Muscle layer of colon (tissue), 2 donors: ENCODE results near the gene PIH1D1.
"Not testable (repeated sequence)": the region's sequence is repeated elsewhere in the genome, so short reads cannot be mapped to it uniquely, and the experiment has no call there.

Experiments
- H3K27ac ChIP-seq: one replicate; pipeline ENCODE4 v1.7.0; 2013; ENCODE audit warnings: low read depth, mild to moderate bottlenecking, low read length, moderate library complexity
- H3K27me3 ChIP-seq, 2 donors: one replicate each; pipeline ENCODE4 v1.7.0; 2013; ENCODE audit warnings: low read length in 2 of 2, mild to moderate bottlenecking in 2 of 2; ENCODE audit not compliant: insufficient read depth in 2 of 2, control insufficient read depth in 1 of 2
- H3K36me3 ChIP-seq: one replicate; pipeline ENCODE4 v1.7.0; 2013; ENCODE audit warnings: mild to moderate bottlenecking, low read length; ENCODE audit not compliant: insufficient read depth
- H3K4me1 ChIP-seq: one replicate; pipeline ENCODE4 v1.7.0; 2013; ENCODE audit warnings: mild to moderate bottlenecking, low read length; ENCODE audit not compliant: insufficient read depth
- H3K4me3 ChIP-seq, 2 donors: one replicate each; pipeline ENCODE4 v1.7.0; 2013; ENCODE audit warnings: low read length in 2 of 2, low read depth in 1 of 2, mild to moderate bottlenecking in 1 of 2, moderate library complexity in 1 of 2
- H3K9ac ChIP-seq: one replicate; pipeline ENCODE4 v1.7.0; 2013; ENCODE audit warnings: low read length
- H3K9me3 ChIP-seq: one replicate; pipeline ENCODE4 v1.7.0; 2013; ENCODE audit warnings: mild to moderate bottlenecking, low read length
- donor health status: abdominal sarcoma.
- donor health status: Adenocarcinoma of cecum.

The PIH1D1 gene

DNA sequence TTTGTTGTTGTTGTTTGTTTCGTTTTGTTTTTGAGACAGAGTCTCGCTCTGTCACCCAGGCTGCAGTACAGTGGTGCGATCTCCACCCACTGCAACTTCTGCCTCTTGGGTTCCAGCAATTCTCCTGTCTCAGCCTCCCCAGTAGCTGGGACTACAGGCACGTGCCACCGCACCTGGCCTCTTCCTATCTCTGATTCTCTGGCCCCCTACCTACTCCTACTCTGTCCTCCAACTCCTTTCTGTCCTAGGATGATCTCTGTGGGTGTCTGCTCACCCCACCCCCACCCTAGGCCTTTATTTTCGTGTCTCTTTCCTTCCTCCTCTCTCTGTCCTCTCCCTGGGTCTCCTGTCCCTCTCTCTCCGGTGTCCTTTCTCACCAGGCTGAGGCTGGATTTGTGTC is 1.2 kb downstream of the PIH1D1 start:
- no peak overlapping the region for H3K9ac ChIP-seq
- peaks cover 12% of the 10 kb centered on the region for H3K4me1 ChIP-seq
- H3K36me3 ChIP-seq = peaks cover 15% of the 10 kb centered on the region
- peak overlapping the region in 1 of 2 donors; percentile 91 for H3K4me3 ChIP-seq
- no peaks in the 10 kb centered on the region for H3K27me3 ChIP-seq
- no peak overlapping the region for H3K27ac ChIP-seq
- no peaks in the 10 kb centered on the region for H3K9me3 ChIP-seq

GRCh38 chr19:49448432-49448786 is 3.2 kb downstream of the PIH1D1 start:
- H3K27me3 ChIP-seq = no peaks in the 10 kb centered on the region
- peaks cover 15% of the 10 kb centered on the region for H3K36me3 ChIP-seq
- H3K27ac ChIP-seq = no peak overlapping the region
- no peak overlapping the region for H3K9ac ChIP-seq
- H3K4me1 ChIP-seq = peaks cover 3% of the 10 kb centered on the region
- H3K9me3 ChIP-seq = no peaks in the 10 kb centered on the region
- no peak overlapping the region for H3K4me3 ChIP-seq

DNA sequence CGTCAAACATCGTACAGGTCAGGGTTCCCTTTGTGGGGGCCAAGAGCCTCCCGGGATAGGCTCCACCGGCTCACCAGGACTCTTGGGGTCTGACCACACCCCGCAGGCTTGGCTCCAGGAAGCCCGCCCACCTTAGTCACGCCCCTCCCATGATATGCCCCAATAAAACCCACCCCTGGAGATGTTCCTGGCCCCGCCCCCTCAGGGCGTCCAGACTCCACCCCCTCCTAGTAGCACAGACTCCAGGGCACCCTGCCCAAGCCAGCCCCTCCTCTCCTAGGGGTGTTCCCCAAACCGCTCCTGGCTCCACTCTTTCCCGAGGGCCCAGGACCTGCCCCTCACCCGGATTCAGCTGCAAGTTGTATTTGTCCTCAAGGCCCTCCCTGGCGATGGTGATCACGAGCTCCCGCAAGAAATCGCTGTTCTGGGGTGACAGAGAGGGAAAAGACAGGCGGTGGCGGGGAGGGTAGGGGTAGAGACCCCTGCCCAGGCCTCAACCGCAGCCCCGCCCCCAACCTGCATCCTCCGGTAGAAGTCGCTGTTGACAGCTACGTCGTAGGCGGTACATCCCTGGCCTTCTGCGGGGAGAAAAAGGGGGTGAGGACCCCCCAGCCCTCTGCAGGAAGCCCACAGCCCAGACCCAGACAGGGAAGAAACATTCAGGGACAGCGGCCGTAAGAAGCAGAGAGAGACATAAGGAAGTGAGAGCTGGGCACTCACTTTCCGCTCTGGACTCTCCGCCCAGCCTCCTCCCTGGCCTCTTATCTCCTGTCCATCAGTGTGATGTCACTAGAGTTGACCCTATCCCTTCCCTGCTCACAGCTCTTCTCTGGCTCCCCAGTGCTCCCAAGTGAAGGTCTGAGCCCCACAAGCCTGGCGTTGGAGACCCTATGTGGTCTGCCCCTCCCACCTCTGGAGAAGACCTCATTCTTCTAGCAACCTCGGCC is 3.9 kb downstream of the PIH1D1 start:
- Histone ChIP-seq H3K9ac (no peak overlapping the region), H3K27me3 (peaks cover 0 to 6% of the 10 kb centered on the region in 2 donors), H3K27ac (no peak overlapping the region), H3K4me3 (no peak overlapping the region), H3K4me1 (peaks cover 3% of the 10 kb centered on the region), H3K36me3 (peaks cover 15% of the 10 kb centered on the region), H3K9me3 (no peaks in the 10 kb centered on the region)

GRCh38 chr19:49445997-49446396 is 5.6 kb downstream of the PIH1D1 start:
- no peak overlapping the region for H3K9ac ChIP-seq
- peaks cover 15% of the 10 kb centered on the region for H3K36me3 ChIP-seq
- H3K4me1 ChIP-seq = peaks cover 3% of the 10 kb centered on the region

GRCh38 chr19:49444100-49444700 is 7.4 kb downstream of the PIH1D1 start:
- peaks cover 17 to 39% of the 10 kb centered on the region in 2 donors for H3K27me3 ChIP-seq
- not testable (repeated sequence) for H3K9me3 ChIP-seq, H3K9ac ChIP-seq, H3K4me1 ChIP-seq, H3K27ac ChIP-seq, H3K4me3 ChIP-seq
- peaks cover 12% of the 10 kb centered on the region for H3K36me3 ChIP-seq

More at GRCh38 chr19:49445997-49446396, 5.6 kb downstream of the PIH1D1 start:
- Histone ChIP-seq H3K27ac (no peak overlapping the region), H3K27me3 (peaks cover 7 to 21% of the 10 kb centered on the region in 2 donors), H3K4me3 (no peak overlapping the region), H3K9me3 (no peaks in the 10 kb centered on the region)

- no peak overlapping the region for H3K9ac ChIP-seq
Observed at GRCh38 chr19:49443366-49444099, 8.1 kb downstream of the PIH1D1 start.

DNA sequence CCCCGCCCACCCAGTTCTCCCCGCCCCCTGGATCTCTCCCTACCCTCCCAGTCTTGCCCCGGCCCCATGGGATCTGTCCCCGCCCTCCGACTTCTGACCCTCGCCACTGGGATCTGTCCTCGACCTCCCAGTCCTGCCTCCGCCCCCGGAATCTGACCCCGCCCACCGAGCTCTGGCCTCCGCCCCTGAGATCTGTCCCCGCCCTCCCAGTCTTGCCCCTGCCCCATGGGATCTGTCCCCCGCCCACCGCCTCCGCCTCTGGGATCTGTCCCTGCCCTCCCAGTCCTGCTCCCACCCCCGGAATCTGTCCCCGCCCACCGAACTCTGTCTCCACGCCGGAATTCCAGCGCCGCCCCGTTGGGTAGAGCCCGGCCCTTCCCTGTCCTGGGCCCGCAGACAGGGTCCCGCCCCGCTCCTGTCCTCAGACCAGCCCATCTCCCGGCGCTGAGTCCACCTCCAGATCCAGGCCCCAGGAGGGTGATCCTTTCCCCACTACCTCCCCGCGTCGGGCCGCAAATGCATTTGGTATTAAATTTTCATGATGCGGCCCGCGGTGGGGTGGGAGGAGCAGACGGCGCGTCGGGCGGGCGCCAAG is 8.7 kb downstream of the PIH1D1 start:
- Histone ChIP-seq H3K9ac (no peak overlapping the region), H3K9me3 (no peaks in the 10 kb centered on the region), H3K27ac (no peak overlapping the region), H3K36me3 (peaks cover 4% of the 10 kb centered on the region), H3K4me1 (no peaks in the 10 kb centered on the region), H3K4me3 (peak overlapping the region; percentile 57 to 67), H3K27me3 (peaks cover 23 to 51% of the 10 kb centered on the region in 2 donors)

More at GRCh38 chr19:49443366-49444099, 8.1 kb downstream of the PIH1D1 start:
- Histone ChIP-seq H3K4me1 (no peaks in the 10 kb centered on the region), H3K9me3 (no peaks in the 10 kb centered on the region), H3K27me3 (peaks cover 23 to 45% of the 10 kb centered on the region in 2 donors), H3K27ac (no peak overlapping the region), H3K36me3 (peaks cover 5% of the 10 kb centered on the region), H3K4me3 (peak overlapping the region; percentile 57 to 67)

DNA sequence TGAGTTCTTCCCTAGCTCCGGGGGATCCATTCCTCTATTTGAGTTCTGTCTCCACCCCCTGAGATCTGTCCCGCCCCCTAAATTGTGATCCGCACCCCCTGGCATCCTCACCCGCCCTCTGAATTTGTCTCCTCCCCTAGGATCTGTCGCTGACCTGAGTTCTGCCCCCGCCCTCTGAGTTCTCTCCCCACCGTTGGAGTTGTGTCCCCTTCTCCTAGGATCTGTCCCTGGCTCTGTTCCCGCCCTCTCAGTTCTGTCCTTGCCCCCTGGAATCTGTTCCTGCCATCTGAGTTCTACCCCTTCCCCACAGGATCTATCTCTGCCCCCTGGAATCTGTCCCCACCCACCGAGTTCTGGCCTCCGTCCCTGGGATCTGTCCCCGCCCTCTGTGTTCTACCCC is 9.3 kb downstream of the PIH1D1 start:
- peaks cover 4% of the 10 kb centered on the region for H3K36me3 ChIP-seq
- H3K27me3 ChIP-seq = peaks cover 23 to 55% of the 10 kb centered on the region in 2 donors
- H3K9me3 ChIP-seq = no peaks in the 10 kb centered on the region
- no peak overlapping the region for H3K27ac ChIP-seq
- no peaks in the 10 kb centered on the region for H3K4me1 ChIP-seq
- no peak overlapping the region for H3K4me3 ChIP-seq
- H3K9ac ChIP-seq = no peak overlapping the region

DNA sequence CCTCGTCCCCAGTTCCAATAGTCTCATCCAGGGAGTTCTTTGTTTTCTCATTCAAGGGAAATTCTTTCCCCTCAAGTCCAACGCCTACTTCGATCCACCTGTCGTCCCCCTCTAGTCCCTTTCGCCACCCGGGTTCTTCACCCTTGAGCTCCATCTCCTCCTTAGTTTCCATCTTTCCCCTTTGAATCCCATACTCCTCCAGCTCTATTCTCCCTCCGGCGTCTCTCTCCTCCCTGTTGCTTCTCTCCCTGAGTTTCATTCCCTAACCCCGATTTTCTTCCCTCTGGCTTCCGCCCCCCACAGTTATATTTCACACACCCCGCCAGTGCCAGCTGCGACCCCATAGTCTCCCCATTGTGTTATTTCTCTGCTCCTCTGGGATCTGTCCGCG is 9.7 kb downstream of the PIH1D1 start:
- H3K9ac ChIP-seq = no peak overlapping the region
- H3K36me3 ChIP-seq = peaks cover 4% of the 10 kb centered on the region
- no peak overlapping the region for H3K27ac ChIP-seq
- no peaks in the 10 kb centered on the region for H3K9me3 ChIP-seq
- no peaks in the 10 kb centered on the region for H3K4me1 ChIP-seq
- H3K4me3 ChIP-seq = no peak overlapping the region
- peaks cover 23 to 59% of the 10 kb centered on the region in 2 donors for H3K27me3 ChIP-seq

GRCh38 chr19:49441210-49441959 is 10.2 kb downstream of the PIH1D1 start, which contains the start of gene SLC17A7:
SLC17A7 (minus strand) TSS chr19:49441527; CDS start chr19:49441379, 148 bp downstream.
- Histone ChIP-seq H3K4me3 (no peak within 1 kb of the TSS), H3K9ac (no peak within 1 kb of the TSS), H3K4me1 (no peaks in the 10 kb centered on the region), H3K36me3 (peaks cover under 1% of the 10 kb centered on the region), H3K27me3 (peaks cover 23 to 65% of the 10 kb centered on the region in 2 donors), H3K27ac (no peak within 1 kb of the TSS), H3K9me3 (no peaks in the 10 kb centered on the region)
